HCT116 (cell line): ENCODE results near the gene GRIN2B. TPM values are rescaled to one million over a fixed set of nuclear protein-coding genes. Genes with fewer than 3 reads are reported as not detected.

Experiments used
- ATAC-seq: fragments of 200-7000 bp; cut with Tn5 transposase; 2 replicates; pipeline ENCODE4 v1.9.1; 2020; ENCODE audit warnings: mild to moderate bottlenecking, moderate library complexity
- BruUV-seq: library from RNA; stranded (reverse); fragments of 400-500 nt; replicated peaks from 2 replicates; lab custom pipeline; 2021; lab: Mats Ljungman, UMichigan
- CTCF ChIA-PET: fragments of 300-600 bp; sonication (Branson Sonifier 250); formaldehyde crosslinking; loops from one replicate; lab custom pipeline; 2021; ENCODE audit warnings: antibody characterized with exemption; lab: Charles Lee
- POLR2A ChIA-PET: fragments of 300-600, 350-600 bp; sonication (Branson Sonifier 250); formaldehyde crosslinking; loops from one replicate; lab custom pipeline; 2021; ENCODE audit warnings: antibody characterized with exemption; lab: Charles Lee
- RAD21 ChIA-PET, 2 experiments: fragments of 300-600 bp; sonication (Branson Sonifier 250); formaldehyde crosslinking; loops; one replicate each; lab custom pipeline; 2023; ENCODE audit warnings: low total read pairs in 2 of 2; ENCODE audit not compliant: uncharacterized antibody in 2 of 2, unreplicated experiment in 2 of 2, low non-redundant PET in 1 of 2; lab: Charles Lee
- DNase-seq: peaks from one replicate; pipeline ENCODE4 v3.0.0-alpha.2; 2010; ENCODE audit warnings: low read depth, low spot score
- H2AFZ ChIP-seq: fragments of 200-600 bp; shearing (Covaris generic), sonication (generic); 2 replicates; pipeline ENCODE4 v1.6.1; 2017; ENCODE audit warnings: low read depth, mixed run types, mixed read lengths, antibody characterized with exemption, low read length; ENCODE audit not compliant: poor library complexity, severe bottlenecking
- H3K27ac ChIP-seq: 2 replicates; pipeline ENCODE4 v1.5.1; 2012; ENCODE audit warnings: low read depth, low read length
- H3K27me3 ChIP-seq: fragments of 200-600 bp; sonication (generic); 2 replicates; pipeline ENCODE4 v1.6.1; 2016; ENCODE audit warnings: mixed run types, low read length, mixed read lengths; ENCODE audit not compliant: insufficient read depth
- H3K36me3 ChIP-seq, 2 experiments: fragments of 200-500 bp in 1 of 2; fragments of 200-600 bp in 1 of 2; sonication (Bioruptor generic) in 1 of 2; sonication (generic) in 1 of 2; 2 replicates each; pipeline versions ENCODE4 v1.5.1 to v1.6.1; 2014 to 2016; ENCODE audit warnings: low read length in 2 of 2, inconsistent platforms in 1 of 2, mixed read lengths in 1 of 2, mixed run types in 1 of 2; ENCODE audit not compliant: insufficient read depth in 2 of 2, control insufficient read depth in 1 of 2
- H3K4me1 ChIP-seq, 2 experiments: fragments of 200-600 bp in 1 of 2; sonication (generic) in 1 of 2; 2 replicates each; pipeline versions ENCODE4 v1.5.1 to v1.6.1; 2012 to 2017; ENCODE audit warnings: low read length in 2 of 2, inconsistent platforms in 1 of 2, mild to moderate bottlenecking in 1 of 2, mixed read lengths in 1 of 2, mixed run types in 1 of 2, moderate library complexity in 1 of 2; ENCODE audit not compliant: insufficient read depth in 2 of 2, control insufficient read depth in 1 of 2
- H3K4me2 ChIP-seq: fragments of 200-600 bp; sonication (generic); 2 replicates; pipeline ENCODE4 v1.6.1; 2017; ENCODE audit warnings: mixed run types, low read length, mixed read lengths
- H3K4me3 ChIP-seq, 2 experiments: fragments of 200-600 bp in 1 of 2; sonication (generic) in 1 of 2; replicated peaks in 1 of 2; 2 replicates each; pipeline ENCODE4 v1.5.1; 2011 to 2016; ENCODE audit warnings: low read length in 2 of 2, control low read depth in 1 of 2, low read depth in 1 of 2, mild to moderate bottlenecking in 1 of 2, mixed read lengths in 1 of 2, mixed run types in 1 of 2
- H3K79me2 ChIP-seq: fragments of 200-600 bp; sonication (generic); 2 replicates; pipeline ENCODE4 v1.6.1; 2017; ENCODE audit warnings: mild to moderate bottlenecking, mixed run types, low read length, moderate library complexity, mixed read lengths; ENCODE audit not compliant: insufficient read depth
- H3K9ac ChIP-seq: fragments of 200-600 bp; sonication (generic); 2 replicates; pipeline ENCODE4 v1.6.1; 2016; ENCODE audit warnings: low read length, mixed read lengths
- H3K9me2 ChIP-seq: fragments of 200-600 bp; sonication (generic), shearing (Covaris generic); 2 replicates; pipeline ENCODE4 v1.6.1; 2017; ENCODE audit warnings: mixed run types, mild to moderate bottlenecking, moderate library complexity; ENCODE audit not compliant: insufficient read depth
- H3K9me3 ChIP-seq, 2 experiments: fragments of 200-500 bp in 1 of 2; fragments of 200-600 bp in 1 of 2; sonication (Bioruptor generic) in 1 of 2; sonication (generic) in 1 of 2; 2 replicates each; pipeline ENCODE4 v1.6.1; 2014 to 2017; ENCODE audit warnings: low read length in 2 of 2, mixed read lengths in 2 of 2, inconsistent platforms in 1 of 2, low read depth in 1 of 2, mild to moderate bottlenecking in 1 of 2, mixed run types in 1 of 2, moderate library complexity in 1 of 2; ENCODE audit not compliant: control insufficient read depth in 1 of 2, insufficient read depth in 1 of 2
- H4K20me1 ChIP-seq: fragments of 200-600 bp; sonication (generic), shearing (Covaris generic); 2 replicates; pipeline ENCODE4 v1.6.1; 2017; ENCODE audit warnings: mixed run types, mild to moderate bottlenecking, moderate library complexity; ENCODE audit not compliant: insufficient read depth
- CBX3 ChIP-seq: IDR thresholded peaks from 2 replicates; pipeline ENCODE4 v1.6.1; 2012; ENCODE audit warnings: low read depth
- EGR1 ChIP-seq: IDR thresholded peaks from 2 replicates; pipeline ENCODE4 v1.6.1; 2012; ENCODE audit warnings: low read depth
- MAX ChIP-seq: IDR thresholded peaks from 2 replicates; pipeline ENCODE4 v1.6.1; 2012
- POLR2AphosphoS5 ChIP-seq: IDR thresholded peaks from 2 replicates; pipeline ENCODE4 v1.6.1; 2011; ENCODE audit warnings: mild to moderate bottlenecking, low read depth, low read length, moderate library complexity
- SIN3A ChIP-seq: IDR thresholded peaks from 2 replicates; pipeline ENCODE4 v1.6.1; 2012; ENCODE audit warnings: low read depth
- intact Hi-C: fragments of 100-400 bp; cut with micrococcal nuclease; formaldehyde crosslinking; loops from 2 replicates; pipeline ENCODE4 v1.10.0; 2022
- total RNA-seq: library from RNA; stranded (reverse); gene quantifications from one replicate; pipeline ENCODE4 v1.2.1, GENCODE V29; 2021; ENCODE audit not compliant: unreplicated experiment
- TF ChIP-seq, protein P1 (sequence below): IDR thresholded peaks from 2 replicates; pipeline ENCODE4 v1.6.1; 2012; ENCODE audit warnings: low read depth

GRIN2B gene
- total RNA-seq, 1 experiment from 2014 or later: 14.2 TPM

- Histone ChIP-seq H2AFZ (peak overlapping the region; percentile 81), H3K27ac (peak overlapping the region; percentile 34; the same call in 1 of the 2 replicates)
- RAD21 ChIA-PET: no interaction called here
Measured at GRCh38 chr12:13980538-13981295, 685 bp downstream of the GRIN2B start.

More at GRCh38 chr12:13980538-13981295, 685 bp downstream of the GRIN2B start:
- no peaks in the 10 kb centered on the region for H3K79me2 ChIP-seq
- ATAC-seq: peak; percentile 54
- peaks cover 1 to 21% of the 10 kb centered on the region in 2 experiments; a peak in 3 of 4 replicates for H3K4me1 ChIP-seq
- BruUV-seq: no TSS peak
- H3K27me3 ChIP-seq: peaks cover 5% of the 10 kb centered on the region; the same call in 1 of the 2 replicates
- no peak for DNase-seq
- intact Hi-C loops: no loop called here
- H3K9me3 ChIP-seq: no peaks in the 10 kb centered on the region
- no peaks in the 10 kb centered on the region for H3K9me2 ChIP-seq
- no peaks in the 10 kb centered on the region for H3K36me3 ChIP-seq
- H3K4me2 ChIP-seq: peak overlapping the region; percentile 95
- H3K9ac ChIP-seq: peak overlapping the region; percentile 67
- peak overlapping the region; percentile 67 to 73 for H3K4me3 ChIP-seq
- CTCF ChIA-PET: interaction anchor here (0.6 to 2.2 kb wide), 2 partner anchors 703 to 725 kb away, joined by 3 to 28 read pairs; no protein-coding TSS in a partner anchor
- TF ChIP-seq POLR2AphosphoS5: peak; percentile 54; the same call in 1 of the 2 replicates
- peak; percentile 47; the same call in 1 of the 2 replicates for TF ChIP-seq EGR1
- TF ChIP-seq CBX3: no peak
- TF ChIP-seq, protein P1, sequence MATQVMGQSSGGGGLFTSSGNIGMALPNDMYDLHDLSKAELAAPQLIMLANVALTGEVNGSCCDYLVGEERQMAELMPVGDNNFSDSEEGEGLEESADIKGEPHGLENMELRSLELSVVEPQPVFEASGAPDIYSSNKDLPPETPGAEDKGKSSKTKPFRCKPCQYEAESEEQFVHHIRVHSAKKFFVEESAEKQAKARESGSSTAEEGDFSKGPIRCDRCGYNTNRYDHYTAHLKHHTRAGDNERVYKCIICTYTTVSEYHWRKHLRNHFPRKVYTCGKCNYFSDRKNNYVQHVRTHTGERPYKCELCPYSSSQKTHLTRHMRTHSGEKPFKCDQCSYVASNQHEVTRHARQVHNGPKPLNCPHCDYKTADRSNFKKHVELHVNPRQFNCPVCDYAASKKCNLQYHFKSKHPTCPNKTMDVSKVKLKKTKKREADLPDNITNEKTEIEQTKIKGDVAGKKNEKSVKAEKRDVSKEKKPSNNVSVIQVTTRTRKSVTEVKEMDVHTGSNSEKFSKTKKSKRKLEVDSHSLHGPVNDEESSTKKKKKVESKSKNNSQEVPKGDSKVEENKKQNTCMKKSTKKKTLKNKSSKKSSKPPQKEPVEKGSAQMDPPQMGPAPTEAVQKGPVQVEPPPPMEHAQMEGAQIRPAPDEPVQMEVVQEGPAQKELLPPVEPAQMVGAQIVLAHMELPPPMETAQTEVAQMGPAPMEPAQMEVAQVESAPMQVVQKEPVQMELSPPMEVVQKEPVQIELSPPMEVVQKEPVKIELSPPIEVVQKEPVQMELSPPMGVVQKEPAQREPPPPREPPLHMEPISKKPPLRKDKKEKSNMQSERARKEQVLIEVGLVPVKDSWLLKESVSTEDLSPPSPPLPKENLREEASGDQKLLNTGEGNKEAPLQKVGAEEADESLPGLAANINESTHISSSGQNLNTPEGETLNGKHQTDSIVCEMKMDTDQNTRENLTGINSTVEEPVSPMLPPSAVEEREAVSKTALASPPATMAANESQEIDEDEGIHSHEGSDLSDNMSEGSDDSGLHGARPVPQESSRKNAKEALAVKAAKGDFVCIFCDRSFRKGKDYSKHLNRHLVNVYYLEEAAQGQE: no peak
- TF ChIP-seq MAX: peak; percentile 72
- TF ChIP-seq SIN3A: no peak
- POLR2A ChIA-PET: no interaction called here
- no peaks in the 10 kb centered on the region for H4K20me1 ChIP-seq
